AG09319 (cell line): ENCODE data around the gene TGDS.

ENCODE experiments used
- DNase-seq: peaks from one replicate; pipeline ENCODE4 v3.0.0-alpha.2; 2010; ENCODE audit warnings: low read depth; ENCODE audit errors: extremely low read depth
- CTCF ChIP-seq: IDR thresholded peaks from 2 replicates; pipeline ENCODE4 v1.5.1; 2011; ENCODE audit warnings: low read depth, mild to moderate bottlenecking, inconsistent platforms, low read length, moderate library complexity

The TGDS gene

GRCh38 chr13:94550062-94550738 is 45.8 kb downstream of the TGDS start:
- no peak for TF ChIP-seq CTCF
- no peak for DNase-seq

- peak; percentile 94 for DNase-seq
- TF ChIP-seq CTCF = no peak
These were observed 46.5 kb downstream of the TGDS start for GRCh38 chr13:94549232-94550061.

GRCh38 chr13:94548821-94549231 is 47.1 kb downstream of the TGDS start:
- no peak; the same call in none of the 2 replicates for TF ChIP-seq CTCF
- DNase-seq = no peak

- no peak for DNase-seq
- TF ChIP-seq CTCF = no peak
These were observed 47.6 kb downstream of the TGDS start for GRCh38 chr13:94548382-94548781.

- no peak for TF ChIP-seq CTCF
- no peak for DNase-seq
These were observed 49.7 kb downstream of the TGDS start for GRCh38 chr13:94546061-94546839.

GRCh38 chr13:94544922-94545321 is 51.0 kb downstream of the TGDS start:
- no peak for TF ChIP-seq CTCF
- DNase-seq = no peak
